K562 (cell line): ENCODE results near the gene NET1. TPM values are rescaled to one million over a fixed set of nuclear protein-coding genes. Genes with fewer than 3 reads are reported as not detected.
A peak's percentile ranks its signal among the peaks of the same experiment; 100 is the strongest.

Experiments used
- ATAC-seq: fragments of 200-7000 bp; cut with Tn5 transposase; 3 replicates; pipeline ENCODE4 v1.9.1; 2020; ENCODE audit warnings: moderate library complexity
- BruUV-seq: library from RNA; stranded (reverse); fragments of 400-500 nt; replicated peaks from 2 replicates; lab custom pipeline; 2021; lab: Mats Ljungman, UMichigan
- CTCF ChIA-PET: fragments of 300-600 bp; formaldehyde crosslinking; extraction: SDS; loops from one replicate; lab custom pipeline; 2021; ENCODE audit warnings: low intra/inter-chr PET ratio; lab: Yijun Ruan, JAX
- POLR2A ChIA-PET: fragments of 300-600, 350-650 bp; sonication (Branson Sonifier 250); formaldehyde crosslinking; extraction: SDS; loops from one replicate; lab custom pipeline; 2021; ENCODE audit warnings: antibody characterized with exemption, inconsistent platforms; lab: Yijun Ruan, JAX
- DNase-seq, 4 experiments: peaks; one replicate each; pipeline versions ENCODE4 v3.0.0 to v3.0.0-alpha.2; 2011 to 2018; ENCODE audit warnings: low spot score in 3 of 4, mixed read lengths in 3 of 4; ENCODE audit errors: extremely low read depth in 1 of 4
- FAIRE-seq: peaks from 2 replicates; lab custom pipeline; 2011; peaks lifted over from hg19 to GRCh38; lab: Jason Lieb, UNC
- H2AFZ ChIP-seq: 2 replicates; pipeline ENCODE4 v1.6.0; 2011; ENCODE audit warnings: low read depth, low read length, control low read depth, inconsistent platforms
- H3K27ac ChIP-seq: fragments of 200-600 bp; 3 replicates; pipeline ENCODE4 v1.8.0; 2011; ENCODE audit warnings: low read depth, mild to moderate bottlenecking, control low read depth, inconsistent platforms, low read length, moderate library complexity, mixed read lengths; ENCODE audit errors: extremely low read depth
- H3K27me3 ChIP-seq, 2 experiments: fragments of 300-600 bp in 1 of 2; 2 replicates in 1 of 2; 3 replicates in 1 of 2; pipeline versions ENCODE4 v1.6.0 to v1.8.0; 2011; ENCODE audit warnings: inconsistent platforms in 2 of 2, low read length in 2 of 2, mild to moderate bottlenecking in 1 of 2, mixed read lengths in 1 of 2, moderate library complexity in 1 of 2; ENCODE audit not compliant: control insufficient read depth in 2 of 2, insufficient read depth in 2 of 2
- H3K36me3 ChIP-seq: fragments of 300-600 bp; 3 replicates; pipeline ENCODE4 v1.8.0; 2011; ENCODE audit warnings: mild to moderate bottlenecking, low read length, inconsistent platforms; ENCODE audit not compliant: control insufficient read depth, insufficient read depth
- H3K4me1 ChIP-seq, 2 experiments: fragments of 200-600 bp in 1 of 2; replicated peaks in 1 of 2; 2 replicates in 1 of 2; 3 replicates in 1 of 2; pipeline versions ENCODE4 v1.5.1 to v1.8.0; 2011; ENCODE audit warnings: inconsistent platforms in 2 of 2, low read length in 2 of 2, mild to moderate bottlenecking in 1 of 2, mixed read lengths in 1 of 2, moderate library complexity in 1 of 2; ENCODE audit not compliant: control insufficient read depth in 2 of 2, insufficient read depth in 2 of 2
- H3K4me2 ChIP-seq: 2 replicates; pipeline ENCODE4 v1.6.1; 2011; ENCODE audit warnings: low read length, control low read depth, inconsistent platforms, mixed read lengths; ENCODE audit not compliant: insufficient read depth
- H3K4me3 ChIP-seq: fragments of 200-600 bp; sonication (generic), shearing (Covaris generic); 2 replicates; pipeline ENCODE4 v1.5.1; 2016; ENCODE audit warnings: control low read depth, inconsistent platforms
- H3K79me2 ChIP-seq: fragments of 200-600 bp; 3 replicates; pipeline ENCODE4 v1.8.0; 2011; ENCODE audit warnings: low read length, inconsistent platforms; ENCODE audit not compliant: control insufficient read depth, insufficient read depth
- H3K9ac ChIP-seq, 2 experiments: 2 replicates each; pipeline versions ENCODE4 v1.6.0 to v1.6.1; 2011; ENCODE audit warnings: low read depth in 2 of 2, low read length in 2 of 2, control low read depth in 1 of 2, inconsistent platforms in 1 of 2, mild to moderate bottlenecking in 1 of 2, mixed read lengths in 1 of 2; ENCODE audit not compliant: insufficient read depth in 1 of 2
- H3K9me1 ChIP-seq: one replicate; pipeline ENCODE4 v1.6.0; 2011; ENCODE audit warnings: inconsistent platforms, mild to moderate bottlenecking, low read length, moderate library complexity; ENCODE audit not compliant: control insufficient read depth, insufficient read depth
- H3K9me3 ChIP-seq: replicated peaks from 2 replicates; pipeline ENCODE4 v1.5.1; 2011; ENCODE audit warnings: low read depth, low read length, inconsistent platforms; ENCODE audit not compliant: control insufficient read depth, insufficient read depth
- H4K20me1 ChIP-seq: replicated peaks from 2 replicates; pipeline ENCODE4 v1.6.1; 2011; ENCODE audit warnings: low read length, inconsistent platforms, mixed read lengths; ENCODE audit not compliant: control insufficient read depth, insufficient read depth
- EGR1 ChIP-seq: fragments of 450-650 bp; conservative IDR thresholded peaks from 2 replicates; pipeline ENCODE4 v1.6.1; 2017; ENCODE audit warnings: mild to moderate bottlenecking
- FOSL1 ChIP-seq: fragments of 200-800 bp; sonication (Bioruptor generic); conservative IDR thresholded peaks from 2 replicates; pipeline ENCODE4 v1.6.1; 2016; ENCODE audit warnings: missing genetic modification characterization, missing compliant biosample characterization
- POLR2A ChIP-seq: fragments of 450-650 bp; conservative IDR thresholded peaks from 2 replicates; pipeline ENCODE4 v1.6.1; 2016
- POLR2AphosphoS5 ChIP-seq: IDR thresholded peaks from 2 replicates; pipeline ENCODE4 v1.6.1; 2011; ENCODE audit warnings: mild to moderate bottlenecking, low read depth, low read length, moderate library complexity; ENCODE audit not compliant: control insufficient read depth, insufficient read depth
- WGBS: fragments of 100-300 bp; shearing (Covaris generic); methylation state at CpG from one replicate; pipeline ENCODE4 v1.1.6; 2016; ENCODE audit warnings: low coverage, mixed read lengths; ENCODE audit not compliant: insufficient coverage; ENCODE audit errors: missing lambda C conversion rate; 5-methylcytosine and 5-hydroxymethylcytosine counted together
- in situ Hi-C: fragments of 300-500 bp; cut with MboI; formaldehyde crosslinking; loops from 4 replicates; pipeline ENCODE4 v1.15.0; 2018; ENCODE audit warnings: inconsistent platforms, mixed read lengths
- intact Hi-C: fragments of 100-400 bp; cut with micrococcal nuclease; formaldehyde crosslinking; loops from 2 replicates; pipeline ENCODE4 v1.14.2; 2022
- polyA plus RNA-seq, 8 experiments: library from polyadenylated mRNA; depleted of rRNA in 4 of 8; stranded (reverse) in 5 of 8; unstranded in 3 of 8; fragments of >200 nt; fragmentation: Nextera tagmentation in 2 of 8; fragmentation: Illumina TruSeq in 1 of 8; extraction: Ambion mirVana in 2 of 8; extraction: Trizol in 1 of 8; gene quantifications; 2 replicates each; pipeline versions ENCODE4 v1.2.1 to v1.2.3, GENCODE V29; 2011 to 2014; ENCODE audit warnings: inconsistent platforms in 1 of 8, missing spikeins in 1 of 8
- total RNA-seq, 7 experiments: library from RNA; depleted of rRNA in 6 of 7; stranded (reverse); fragments of >200 nt in 6 of 7; fragmentation: Illumina TruSeq in 2 of 7; extraction: Trizol in 2 of 7; gene quantifications; 2 replicates each; pipeline versions ENCODE4 v1.2.1 to v1.2.3, GENCODE V29; 2011 to 2021; ENCODE audit warnings: low replicate concordance in 1 of 7
- TF ChIP-seq, protein P1 (sequence below): fragments of 250-450 bp; sonication (Bioruptor Pico); IDR thresholded peaks from 2 replicates; pipeline ENCODE4 v1.5.0; 2021

Gene NET1
- total and polyA plus RNA-seq, 9 of the 15 experiments (the other 6 are each of a cell fraction or from before 2014, with no cell fraction given) = 47.4 to 258 (median 106) TPM

DNA sequence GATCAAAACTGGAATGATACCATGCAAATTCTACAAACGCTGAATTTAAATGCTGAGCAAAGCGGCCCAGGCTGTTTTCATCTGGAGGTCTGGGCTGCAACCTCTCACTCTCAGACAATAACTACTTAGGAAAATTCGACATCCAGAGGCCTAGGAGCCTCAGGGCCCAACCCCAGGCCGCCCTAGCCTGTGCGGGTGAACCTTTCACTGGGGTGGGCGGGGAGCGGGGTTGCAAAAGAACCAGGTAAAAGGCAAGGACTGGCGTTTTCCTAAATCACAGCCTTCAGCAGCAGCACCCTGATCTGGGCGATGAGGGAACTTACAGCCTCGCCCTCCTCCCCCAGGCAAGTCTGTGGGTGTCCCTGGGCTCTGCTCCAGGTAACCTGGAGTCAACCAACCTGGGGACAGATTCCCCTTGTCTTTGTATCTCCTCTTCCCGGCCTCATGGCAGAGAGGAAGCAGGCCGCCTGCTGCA, 53.7 kb downstream of the NET1 start:
- H3K27ac ChIP-seq = peak overlapping the region; percentile 63; the same call in 2 of the 3 replicates
- peaks cover 7% of the 10 kb centered on the region for H3K9me3 ChIP-seq
- peaks cover 50% of the 10 kb centered on the region; the same call in 2 of the 3 replicates for H3K36me3 ChIP-seq
- H3K4me2 ChIP-seq = peak overlapping the region; percentile 63
- FAIRE-seq (no peak), ATAC-seq (peak; percentile 8), DNase-seq (no peak)
- no peak overlapping the region for H3K4me3 ChIP-seq
- POLR2A ChIA-PET = interaction anchor here (0.8 to 5.4 kb wide), 2 partner anchors 11 to 20 kb away, joined by 4 to 30 read pairs; no protein-coding TSS in a partner anchor
- H4K20me1 ChIP-seq = no peaks in the 10 kb centered on the region
- intact Hi-C loops = no loop called here
- TF ChIP-seq EGR1 (0 out of 2 replicates have a peak, but pooled peaks have one; percentile 2), POLR2A (peak; percentile 47), FOSL1 (tag) (0 out of 2 replicates have a peak, but pooled peaks have one; percentile 13), POLR2AphosphoS5 (peak; percentile 22; the same call in 1 of the 2 replicates)
- TF ChIP-seq, protein P1, sequence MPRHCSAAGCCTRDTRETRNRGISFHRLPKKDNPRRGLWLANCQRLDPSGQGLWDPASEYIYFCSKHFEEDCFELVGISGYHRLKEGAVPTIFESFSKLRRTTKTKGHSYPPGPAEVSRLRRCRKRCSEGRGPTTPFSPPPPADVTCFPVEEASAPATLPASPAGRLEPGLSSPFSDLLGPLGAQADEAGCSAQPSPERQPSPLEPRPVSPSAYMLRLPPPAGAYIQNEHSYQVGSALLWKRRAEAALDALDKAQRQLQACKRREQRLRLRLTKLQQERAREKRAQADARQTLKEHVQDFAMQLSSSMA (CRISPR knock-in tag) = no peak
- WGBS = 24% methylated on average over 9 of the region's 12 CpGs
- H2AFZ ChIP-seq = no peak overlapping the region; the same call in 1 of the 2 replicates
- H3K79me2 ChIP-seq = peaks cover 99% of the 10 kb centered on the region
- in situ Hi-C loops = no loop called here
- no TSS peak for BruUV-seq
- no peaks in the 10 kb centered on the region for H3K9me1 ChIP-seq
- H3K9ac ChIP-seq = peak overlapping the region; percentile 24 to 83; a peak in 3 of 4 replicates
- CTCF ChIA-PET = no interaction called here
- peaks cover 59 to 66% of the 10 kb centered on the region in 2 experiments for H3K4me1 ChIP-seq
- no peaks in the 10 kb centered on the region for H3K27me3 ChIP-seq
